GM12875 (cell line): ENCODE data around the gene WBP4.

Experiments used
- H3K4me3 ChIP-seq: one replicate; pipeline ENCODE4 v1.5.1; 2011; ENCODE audit warnings: low read depth, low read length, control low read depth
- TF ChIP-seq, protein P1 (sequence below): IDR thresholded peaks from 2 replicates; pipeline ENCODE4 v1.5.1; 2011; ENCODE audit warnings: low read depth, mild to moderate bottlenecking, control low read depth, inconsistent platforms, low read length, moderate library complexity, borderline replicate concordance; ENCODE audit not compliant: insufficient read depth

WBP4 gene

GRCh38 chr13:41061075-41061913, at the start of gene WBP4:
WBP4 (plus strand) TSS chr13:41061509; CDS start chr13:41061674, 165 bp downstream.
- peak within 1 kb of the TSS; percentile 96 for H3K4me3 ChIP-seq
- TF ChIP-seq, protein P1, sequence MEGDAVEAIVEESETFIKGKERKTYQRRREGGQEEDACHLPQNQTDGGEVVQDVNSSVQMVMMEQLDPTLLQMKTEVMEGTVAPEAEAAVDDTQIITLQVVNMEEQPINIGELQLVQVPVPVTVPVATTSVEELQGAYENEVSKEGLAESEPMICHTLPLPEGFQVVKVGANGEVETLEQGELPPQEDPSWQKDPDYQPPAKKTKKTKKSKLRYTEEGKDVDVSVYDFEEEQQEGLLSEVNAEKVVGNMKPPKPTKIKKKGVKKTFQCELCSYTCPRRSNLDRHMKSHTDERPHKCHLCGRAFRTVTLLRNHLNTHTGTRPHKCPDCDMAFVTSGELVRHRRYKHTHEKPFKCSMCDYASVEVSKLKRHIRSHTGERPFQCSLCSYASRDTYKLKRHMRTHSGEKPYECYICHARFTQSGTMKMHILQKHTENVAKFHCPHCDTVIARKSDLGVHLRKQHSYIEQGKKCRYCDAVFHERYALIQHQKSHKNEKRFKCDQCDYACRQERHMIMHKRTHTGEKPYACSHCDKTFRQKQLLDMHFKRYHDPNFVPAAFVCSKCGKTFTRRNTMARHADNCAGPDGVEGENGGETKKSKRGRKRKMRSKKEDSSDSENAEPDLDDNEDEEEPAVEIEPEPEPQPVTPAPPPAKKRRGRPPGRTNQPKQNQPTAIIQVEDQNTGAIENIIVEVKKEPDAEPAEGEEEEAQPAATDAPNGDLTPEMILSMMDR, result no peak

- TF ChIP-seq, protein P1, result no peak
- H3K4me3 ChIP-seq, result no peak overlapping the region
These were observed 48.8 kb upstream of the WBP4 start for GRCh38 chr13:41012536-41012935.

- TF ChIP-seq, protein P1, result no peak
- no peak overlapping the region for H3K4me3 ChIP-seq
These were observed 47.5 kb upstream of the WBP4 start for GRCh38 chr13:41013835-41014234.

DNA sequence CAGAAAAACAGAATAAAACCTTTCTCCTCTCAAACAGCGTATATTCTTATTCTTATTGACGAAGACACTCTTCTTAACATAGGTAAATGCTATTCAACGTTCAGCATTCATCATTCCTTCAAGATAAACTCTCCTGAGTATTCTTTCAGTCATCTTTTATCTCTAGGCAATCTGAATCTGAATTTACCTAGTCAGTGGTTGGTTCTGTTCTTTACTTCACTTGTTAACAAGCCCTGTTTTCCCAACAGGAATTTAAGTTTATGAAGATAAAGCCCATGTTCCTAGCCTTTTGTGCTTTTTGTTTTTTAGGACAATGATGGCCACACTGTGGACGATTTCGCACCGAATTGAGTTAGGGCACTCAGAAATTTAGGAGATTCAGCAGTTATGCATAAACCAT, 45.4 kb upstream of the WBP4 start:
- TF ChIP-seq, protein P1, result no peak
- H3K4me3 ChIP-seq, result peak overlapping the region; percentile 42

DNA sequence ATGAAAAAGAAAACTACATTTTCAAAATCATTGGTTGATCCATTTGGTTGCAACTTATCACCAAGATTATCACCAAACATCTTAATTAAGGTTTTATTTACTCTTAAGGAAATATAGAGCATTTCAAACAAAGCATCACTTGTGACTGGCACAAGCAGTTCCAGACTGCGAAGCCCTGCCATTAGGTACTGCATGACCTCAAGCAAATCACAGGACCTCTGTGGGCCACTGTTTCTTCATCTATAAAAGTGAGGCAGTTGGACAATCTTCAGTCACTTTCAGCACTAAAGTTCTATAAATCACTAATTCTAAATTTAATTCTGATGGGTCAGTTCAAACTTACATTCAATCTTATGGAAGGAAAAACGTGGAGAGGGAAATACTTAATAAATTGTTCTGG, 44.1 kb upstream of the WBP4 start:
- H3K4me3 ChIP-seq, result peak overlapping the region; percentile 51

DNA sequence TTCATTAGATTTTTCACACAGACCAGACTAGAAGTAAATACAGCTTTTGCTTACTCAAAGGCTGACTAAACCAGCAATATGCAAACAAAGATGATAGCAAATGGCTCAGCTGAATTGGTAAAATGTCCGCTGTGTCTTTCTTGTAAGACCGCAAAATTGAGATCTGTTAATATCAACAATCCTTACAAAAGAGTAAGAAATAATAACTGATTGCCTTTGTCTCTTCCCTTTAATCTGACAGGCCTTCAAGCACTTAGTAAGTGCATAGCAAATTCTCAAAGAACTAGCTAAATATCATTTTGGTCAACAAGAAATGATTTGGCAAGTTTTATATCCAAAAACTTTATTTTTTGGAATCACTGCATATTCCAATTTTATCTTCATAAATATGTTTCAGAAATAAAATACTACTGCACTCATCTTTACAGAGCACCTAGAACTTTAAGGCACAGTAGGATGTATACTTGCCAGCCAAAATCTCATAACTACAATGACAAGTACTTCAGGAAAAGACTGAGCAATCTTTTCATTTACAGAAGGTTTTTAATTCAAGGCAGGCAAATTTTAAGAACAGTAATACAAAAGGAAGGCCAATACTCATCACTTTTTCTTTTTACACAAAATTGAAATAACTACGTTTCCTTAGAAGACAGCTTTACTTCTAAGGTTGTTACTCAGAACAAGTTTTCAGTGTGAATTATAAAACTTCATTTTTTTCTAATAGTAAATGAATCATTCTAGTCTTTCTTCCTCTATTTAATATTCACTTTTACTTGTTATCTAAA, 43.3 kb upstream of the WBP4 start:
- peak overlapping the region; percentile 51 for H3K4me3 ChIP-seq
- TF ChIP-seq, protein P1, result no peak

More for the DNA sequence above, 44.1 kb upstream of the WBP4 start:
- TF ChIP-seq, protein P1, result no peak
